Lower lobe of right lung (tissue), 2 donors: ENCODE results near the gene TBX6. TPM values are rescaled to one million over a fixed set of nuclear protein-coding genes. Genes with fewer than 3 reads are reported as not detected.
"Not testable (repeated sequence)": the region's sequence is repeated elsewhere in the genome, so short reads cannot be mapped to it uniquely, and the experiment has no call there.

Experiments used
- ATAC-seq, 2 donors: fragments of 200-7000 bp; cut with Tn5 transposase; one replicate each; pipeline ENCODE4 v1.9.1; 2020 to 2022; ENCODE audit warnings: mild to moderate bottlenecking in 2 of 2, moderate library complexity in 2 of 2
- DNase-seq: peaks from one replicate; pipeline ENCODE4 v3.0.0-alpha.2; 2020
- H3K27ac ChIP-seq: fragments of 200-600 bp; one replicate; pipeline ENCODE4 v1.8.0; 2022
- H3K27me3 ChIP-seq: fragments of 200-600 bp; one replicate; pipeline ENCODE4 v1.8.0; 2022; ENCODE audit warnings: low read depth
- H3K36me3 ChIP-seq: fragments of 200-600 bp; one replicate; pipeline ENCODE4 v1.8.0; 2022; ENCODE audit warnings: mild to moderate bottlenecking
- H3K4me1 ChIP-seq: fragments of 200-600 bp; one replicate; pipeline ENCODE4 v1.8.0; 2022
- H3K4me3 ChIP-seq: fragments of 200-600 bp; one replicate; pipeline ENCODE4 v1.8.0; 2022; ENCODE audit warnings: mild to moderate bottlenecking
- H3K9me3 ChIP-seq: fragments of 200-600 bp; one replicate; pipeline ENCODE4 v1.8.0; 2022
- intact Hi-C: fragments of 100-400 bp; cut with DNase I; formaldehyde crosslinking; loops from one replicate; pipeline ENCODE4 v1.11.0; 2022
- total RNA-seq: library from RNA; stranded (reverse); fragmentation: NEBNext Ultra II Directional; extraction: Animal tissue kit (Norgen Biotek cat#: 25700); gene quantifications from one replicate; pipeline ENCODE4 v1.2.1, GENCODE V29; 2021
- TF ChIP-seq, protein P1 (sequence below): fragments of 200-600 bp; IDR thresholded peaks from one replicate; pipeline ENCODE4 v1.8.0; 2022; ENCODE audit warnings: antibody characterized with exemption, mild to moderate bottlenecking
- donor health status: DM: no; HTN: yes; CAD: no; lungs with severe emphysema.

TBX6 gene
- total RNA-seq, 1 donor from 2014 or later = 1.6 TPM

GRCh38 chr16:30049871-30050270 lies 41.9 kb downstream of the TBX6 start:
- peaks cover 15% of the 10 kb centered on the region for H3K4me1 ChIP-seq
- no peak for DNase-seq
- intact Hi-C loops = no loop called here
- H3K27ac ChIP-seq = no peak overlapping the region
- ATAC-seq = no peak
- H3K36me3 ChIP-seq = no peaks in the 10 kb centered on the region
- H3K27me3 ChIP-seq = peaks cover 6% of the 10 kb centered on the region
- TF ChIP-seq, protein P1, sequence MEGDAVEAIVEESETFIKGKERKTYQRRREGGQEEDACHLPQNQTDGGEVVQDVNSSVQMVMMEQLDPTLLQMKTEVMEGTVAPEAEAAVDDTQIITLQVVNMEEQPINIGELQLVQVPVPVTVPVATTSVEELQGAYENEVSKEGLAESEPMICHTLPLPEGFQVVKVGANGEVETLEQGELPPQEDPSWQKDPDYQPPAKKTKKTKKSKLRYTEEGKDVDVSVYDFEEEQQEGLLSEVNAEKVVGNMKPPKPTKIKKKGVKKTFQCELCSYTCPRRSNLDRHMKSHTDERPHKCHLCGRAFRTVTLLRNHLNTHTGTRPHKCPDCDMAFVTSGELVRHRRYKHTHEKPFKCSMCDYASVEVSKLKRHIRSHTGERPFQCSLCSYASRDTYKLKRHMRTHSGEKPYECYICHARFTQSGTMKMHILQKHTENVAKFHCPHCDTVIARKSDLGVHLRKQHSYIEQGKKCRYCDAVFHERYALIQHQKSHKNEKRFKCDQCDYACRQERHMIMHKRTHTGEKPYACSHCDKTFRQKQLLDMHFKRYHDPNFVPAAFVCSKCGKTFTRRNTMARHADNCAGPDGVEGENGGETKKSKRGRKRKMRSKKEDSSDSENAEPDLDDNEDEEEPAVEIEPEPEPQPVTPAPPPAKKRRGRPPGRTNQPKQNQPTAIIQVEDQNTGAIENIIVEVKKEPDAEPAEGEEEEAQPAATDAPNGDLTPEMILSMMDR = no peak
- H3K9me3 ChIP-seq = no peaks in the 10 kb centered on the region
- H3K4me3 ChIP-seq = no peak overlapping the region

DNA sequence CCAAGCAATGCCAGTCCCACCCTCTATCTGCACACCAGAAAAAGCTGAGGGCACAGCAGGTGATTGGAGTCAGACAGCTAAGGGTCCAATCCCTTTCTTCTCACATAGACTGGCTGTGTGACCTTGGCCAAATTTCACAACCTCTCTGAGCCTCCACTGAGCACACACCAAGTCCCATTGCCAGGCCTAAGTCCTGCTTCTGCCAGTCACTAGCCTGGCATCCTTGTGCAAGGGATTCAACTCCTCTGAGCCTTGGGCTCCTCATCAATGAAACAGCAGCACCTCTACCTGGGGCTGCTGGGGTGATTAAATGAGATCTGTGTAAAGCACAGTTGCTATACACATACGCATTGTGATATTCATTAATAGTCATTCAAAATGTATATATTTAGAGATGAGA lies 45.1 kb downstream of the TBX6 start:
- no peak for ATAC-seq
- Histone ChIP-seq H3K27me3 (peaks cover 6% of the 10 kb centered on the region), H3K27ac (no peak overlapping the region), H3K36me3 (no peaks in the 10 kb centered on the region), H3K4me3 (no peak overlapping the region), H3K9me3 (no peaks in the 10 kb centered on the region), H3K4me1 (no peaks in the 10 kb centered on the region)
- intact Hi-C loops = no loop called here
- TF ChIP-seq, protein P1 = no peak
- no peak for DNase-seq

GRCh38 chr16:30046178-30046577 lies 45.5 kb downstream of the TBX6 start:
- Histone ChIP-seq H3K9me3 (no peaks in the 10 kb centered on the region), H3K4me1 (no peaks in the 10 kb centered on the region), H3K27me3 (peaks cover 6% of the 10 kb centered on the region), H3K27ac (no peak overlapping the region), H3K36me3 (no peaks in the 10 kb centered on the region), H3K4me3 (no peak overlapping the region)
- intact Hi-C loops = no loop called here
- ATAC-seq = no peak
- DNase-seq = no peak
- TF ChIP-seq, protein P1 = no peak

- Histone ChIP-seq H3K4me3 (no peak overlapping the region), H3K27ac (no peak overlapping the region), H3K9me3 (no peaks in the 10 kb centered on the region), H3K36me3 (no peaks in the 10 kb centered on the region), H3K27me3 (peaks cover 15% of the 10 kb centered on the region), H3K4me1 (no peaks in the 10 kb centered on the region)
- DNase-seq = no peak
- TF ChIP-seq, protein P1 = peak; percentile 49
- no peak for ATAC-seq
- intact Hi-C loops = no loop called here
These were observed 49.9 kb downstream of the TBX6 start for GRCh38 chr16:30041841-30042240.

GRCh38 chr16:30040690-30041089 lies 51.0 kb downstream of the TBX6 start:
- DNase-seq, H3K36me3 ChIP-seq, H3K4me3 ChIP-seq, H3K4me1 ChIP-seq, H3K9me3 ChIP-seq, ATAC-seq, intact Hi-C loops, H3K27ac ChIP-seq: not testable (repeated sequence)
- H3K27me3 ChIP-seq = peaks cover 13% of the 10 kb centered on the region

- no peak for DNase-seq
- no peak overlapping the region for H3K27ac ChIP-seq
- intact Hi-C loops = no loop called here
- H3K4me3 ChIP-seq = no peak overlapping the region
- no peak for ATAC-seq
- TF ChIP-seq, protein P1 = no peak
- no peaks in the 10 kb centered on the region for H3K9me3 ChIP-seq
- H3K4me1 ChIP-seq = no peaks in the 10 kb centered on the region
- peaks cover 14% of the 10 kb centered on the region for H3K27me3 ChIP-seq
- no peaks in the 10 kb centered on the region for H3K36me3 ChIP-seq
These were observed 51.5 kb downstream of the TBX6 start for GRCh38 chr16:30040221-30040620.

Other genes with a start within 250 kb of the TBX6 start
- gene CDIPT, start 228.7 kb downstream of the TBX6 start, total RNA-seq = 75.4 TPM
- gene SEZ6L2, start 192.4 kb downstream of the TBX6 start, total RNA-seq = 10.7 TPM
- 1.6 TPM for gene ASPHD1, start 191.4 kb downstream of the TBX6 start, total RNA-seq
- gene KCTD13, start 165.7 kb downstream of the TBX6 start, total RNA-seq = 22.3 TPM
- 148 TPM for gene TMEM219, start 129.8 kb downstream of the TBX6 start, total RNA-seq
- 66.2 TPM for gene TAOK2, start 118.1 kb downstream of the TBX6 start, total RNA-seq
- gene HIRIP3, start 96.3 kb downstream of the TBX6 start, total RNA-seq = 22.1 TPM
- gene INO80E, start 95.7 kb downstream of the TBX6 start, total RNA-seq = 58.4 TPM
- 6.4 TPM for gene DOC2A, start 80.9 kb downstream of the TBX6 start, total RNA-seq
- not detected for gene C16orf92, start 68.7 kb downstream of the TBX6 start, total RNA-seq
- not detected for gene TLCD3B, start 60.7 kb downstream of the TBX6 start, total RNA-seq
- gene ALDOA, start 26.2 kb downstream of the TBX6 start, total RNA-seq = 733 TPM
- 68.9 TPM for gene PPP4C, start 15.9 kb downstream of the TBX6 start, total RNA-seq
- 113 TPM for gene YPEL3, start 4.3 kb upstream of the TBX6 start, total RNA-seq
- gene GDPD3, start 21.6 kb upstream of the TBX6 start, total RNA-seq = 14.4 TPM
- gene MAPK3, start 31.3 kb upstream of the TBX6 start, total RNA-seq = 84.6 TPM
- gene CORO1A, start 91.7 kb upstream of the TBX6 start, total RNA-seq = 76.3 TPM
- gene BOLA2B, start 101.7 kb upstream of the TBX6 start, total RNA-seq = 51.7 TPM
- 28.6 TPM for gene SLX1A, start 102.0 kb upstream of the TBX6 start, total RNA-seq
- 23.1 TPM for gene SULT1A3, start 107.3 kb upstream of the TBX6 start, total RNA-seq
- 27.6 TPM for gene NPIPB13, start 156.6 kb upstream of the TBX6 start, total RNA-seq